ENCODE data around the gene MNS1.
"Not testable (repeated sequence)": the region's sequence is repeated elsewhere in the genome, so short reads cannot be mapped to it uniquely, and the experiment has no call there.

The MNS1 gene

GRCh38 chr15:56456229-56456628, 8.7 kb downstream of the MNS1 start:
- DNase-seq (ENCODE audit: low read depth in 4 of 4, low spot score in 1 of 4) = no peak

- DNase-seq (ENCODE audit: low read depth in 4 of 4, low spot score in 1 of 4) = no peak
Observed at GRCh38 chr15:56454836-56455235, 10.1 kb downstream of the MNS1 start.

GRCh38 chr15:56445746-56446145, 19.2 kb downstream of the MNS1 start:
- DNase-seq (ENCODE audit: low read depth in 4 of 4, low spot score in 1 of 4) = no peak

- DNase-seq (ENCODE audit: low read depth in 4 of 4, low spot score in 1 of 4) = no peak
Observed at GRCh38 chr15:56442354-56442753, 22.6 kb downstream of the MNS1 start.

- DNase-seq (ENCODE audit: low read depth in 4 of 4, low spot score in 1 of 4) = no peak
Observed at GRCh38 chr15:56440214-56440770, 24.6 kb downstream of the MNS1 start.

- DNase-seq (ENCODE audit: low read depth in 4 of 4, low spot score in 1 of 4) = no peak
Observed at GRCh38 chr15:56432304-56432703, 32.6 kb downstream of the MNS1 start.

- no peak for DNase-seq (ENCODE audit: low read depth in 4 of 4, low spot score in 1 of 4)
Observed at GRCh38 chr15:56428821-56429458, 36.0 kb downstream of the MNS1 start.

- no peak for DNase-seq (ENCODE audit: low read depth in 4 of 4, low spot score in 1 of 4)
Observed at GRCh38 chr15:56425976-56426375, 39.0 kb downstream of the MNS1 start.

GRCh38 chr15:56425276-56425675, 39.7 kb downstream of the MNS1 start:
- no peak for DNase-seq (ENCODE audit: low read depth in 4 of 4, low spot score in 1 of 4)

- DNase-seq (ENCODE audit: low read depth in 4 of 4, low spot score in 1 of 4) = not testable (repeated sequence)
Observed at GRCh38 chr15:56413114-56413733, 51.7 kb downstream of the MNS1 start.

GRCh38 chr15:56411122-56411749, 53.7 kb downstream of the MNS1 start:
- DNase-seq (ENCODE audit: low read depth in 4 of 4, low spot score in 1 of 4) = no peak

GRCh38 chr15:56410721-56411120, 54.2 kb downstream of the MNS1 start:
- no peak for DNase-seq (ENCODE audit: low read depth in 4 of 4, low spot score in 1 of 4)

- not testable (repeated sequence) for DNase-seq (ENCODE audit: low read depth in 4 of 4, low spot score in 1 of 4)
Observed at GRCh38 chr15:56399209-56399608, 65.7 kb downstream of the MNS1 start.

GRCh38 chr15:56397325-56397724, 67.6 kb downstream of the MNS1 start:
- not testable (repeated sequence) for DNase-seq (ENCODE audit: low read depth in 4 of 4, low spot score in 1 of 4)

- DNase-seq (ENCODE audit: low read depth in 4 of 4, low spot score in 1 of 4) = no peak
Observed at GRCh38 chr15:56394909-56395308, 70.0 kb downstream of the MNS1 start.

- no peak for DNase-seq (ENCODE audit: low read depth in 4 of 4, low spot score in 1 of 4)
Observed at GRCh38 chr15:56393277-56393676, 71.7 kb downstream of the MNS1 start.

GRCh38 chr15:56390739-56391267, 74.1 kb downstream of the MNS1 start:
- DNase-seq (ENCODE audit: low read depth in 4 of 4, low spot score in 1 of 4) = no peak

- DNase-seq (ENCODE audit: low read depth in 4 of 4, low spot score in 1 of 4) = no peak
Observed at GRCh38 chr15:56385908-56386307, 79.0 kb downstream of the MNS1 start.

- no peak for DNase-seq (ENCODE audit: low read depth in 4 of 4, low spot score in 1 of 4)
Observed at GRCh38 chr15:56383010-56383409, 81.9 kb downstream of the MNS1 start.
